Stimulated activated CD4-positive, alpha-beta T cell treated with anti-CD3 and anti-CD28 coated beads, TNF-alpha, amount 100 ng/mL, for 1 hour (primary cell): ENCODE results near the gene CCDC196.
"Not testable (repeated sequence)": the region's sequence is repeated elsewhere in the genome, so short reads cannot be mapped to it uniquely, and the experiment has no call there.

Source experiments
- DNase-seq, 3 donors: peaks; one replicate each; pipeline ENCODE4 v3.0.0-alpha.2; 2020; ENCODE audit warnings: low read depth in 3 of 3, low spot score in 1 of 3

Gene CCDC196

DNA sequence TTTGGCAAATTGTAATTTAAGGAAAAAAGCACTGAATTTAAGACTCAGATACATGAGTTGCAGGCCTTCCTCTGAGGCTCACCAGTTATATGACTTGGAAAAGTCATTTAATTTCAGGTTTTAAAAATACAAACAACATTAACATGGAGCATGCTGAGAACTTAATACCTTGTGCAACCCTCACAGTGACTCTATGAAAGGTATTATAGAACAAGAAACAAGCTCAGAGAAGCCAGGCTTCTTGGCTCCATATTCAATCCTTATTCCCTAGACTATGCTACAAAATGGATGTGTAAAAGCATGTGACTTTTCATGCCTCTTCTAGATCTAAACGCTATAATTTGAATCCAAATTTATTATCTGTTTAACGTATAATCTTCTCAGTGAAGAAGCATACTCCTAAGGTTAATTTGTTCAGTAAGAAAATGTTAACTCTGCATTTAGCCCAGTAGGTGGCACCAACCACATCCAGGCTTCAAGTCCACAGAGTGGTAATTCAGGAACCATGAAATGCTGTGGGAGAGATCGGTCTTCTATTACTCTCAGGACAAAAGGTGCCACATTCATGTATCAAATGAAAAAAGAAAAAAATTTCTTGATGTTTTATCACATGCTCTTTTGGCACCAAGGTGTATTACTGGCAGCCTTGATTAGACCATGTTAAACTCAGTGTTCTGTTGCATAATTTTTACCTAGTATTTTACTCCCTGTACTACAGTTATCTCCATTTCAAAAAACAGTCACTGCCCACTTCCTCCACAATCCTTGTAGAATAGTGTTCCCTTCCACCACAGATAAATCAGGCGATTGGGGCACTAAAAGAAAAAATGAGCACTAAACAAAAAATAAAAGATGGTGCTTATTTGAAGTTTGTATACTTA lies 9.3 kb downstream of the CCDC196 start:
- no peak for DNase-seq

DNA sequence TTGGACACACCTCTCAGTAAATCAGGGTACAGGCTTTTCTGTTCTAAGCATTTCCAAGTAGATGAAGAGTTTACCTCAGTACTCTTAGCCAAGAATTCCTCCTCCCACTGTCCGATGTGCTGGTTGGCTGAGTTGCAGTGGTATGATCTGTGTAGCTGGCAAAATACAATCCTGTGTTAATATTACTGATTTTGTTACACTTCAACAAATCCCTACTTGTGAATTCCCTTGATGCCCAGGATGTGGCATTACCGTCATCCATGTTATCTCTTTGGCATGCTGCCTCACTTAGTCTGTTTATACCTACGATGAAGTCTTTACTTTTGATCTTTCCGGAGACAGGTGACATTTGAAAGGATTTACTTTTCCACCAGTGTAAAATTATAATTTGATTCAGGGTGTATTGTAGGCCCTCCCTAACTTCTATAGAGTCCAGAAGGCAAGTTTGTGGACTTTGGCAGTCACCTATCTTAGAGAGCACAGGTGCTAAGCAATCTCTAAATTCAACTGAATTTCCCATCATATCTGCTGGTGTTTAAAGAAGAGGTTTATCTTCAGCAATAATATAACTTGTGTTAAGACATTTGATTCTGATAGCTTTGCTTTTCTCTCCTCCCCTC lies 10.1 kb downstream of the CCDC196 start:
- DNase-seq, result no peak

DNA sequence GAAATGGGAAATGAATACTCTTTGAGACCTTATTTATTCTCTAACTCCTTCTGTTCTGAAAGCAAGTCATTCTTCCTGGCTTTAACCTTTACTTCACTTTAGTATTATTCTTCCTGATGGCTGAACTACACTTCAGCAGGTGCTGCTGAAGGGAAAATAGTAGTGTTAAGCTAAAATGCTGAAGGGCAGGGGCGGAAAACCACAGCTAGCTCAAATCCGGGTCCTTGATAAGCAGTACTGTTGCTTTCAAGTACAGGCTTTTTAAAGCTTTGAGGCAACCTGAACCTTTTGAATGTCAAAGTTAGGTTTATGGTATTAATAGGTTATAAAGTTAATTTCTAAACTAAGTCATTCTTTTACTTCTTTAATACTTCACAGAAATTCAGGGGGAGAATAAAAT lies 10.7 kb downstream of the CCDC196 start:
- no peak for DNase-seq

DNA sequence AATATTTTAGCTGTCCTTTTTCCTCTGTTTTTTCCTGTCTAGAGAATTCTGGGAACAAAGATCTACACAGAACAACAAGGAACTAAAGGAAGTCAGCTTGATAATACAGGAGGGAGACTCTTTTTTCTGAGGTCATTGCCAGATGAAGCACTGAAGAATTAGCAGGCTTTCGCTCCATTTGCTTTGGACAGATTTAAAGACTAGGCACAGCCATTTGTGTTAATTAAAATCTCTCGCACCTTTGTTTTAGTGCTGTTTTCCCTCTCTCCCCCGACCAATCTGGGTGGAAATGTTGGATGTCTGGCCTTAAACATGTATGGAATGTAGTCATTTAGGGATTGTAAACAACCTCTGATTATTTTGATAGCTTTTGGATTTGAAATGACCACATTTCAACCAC lies 12.1 kb downstream of the CCDC196 start:
- DNase-seq, result no peak

DNA sequence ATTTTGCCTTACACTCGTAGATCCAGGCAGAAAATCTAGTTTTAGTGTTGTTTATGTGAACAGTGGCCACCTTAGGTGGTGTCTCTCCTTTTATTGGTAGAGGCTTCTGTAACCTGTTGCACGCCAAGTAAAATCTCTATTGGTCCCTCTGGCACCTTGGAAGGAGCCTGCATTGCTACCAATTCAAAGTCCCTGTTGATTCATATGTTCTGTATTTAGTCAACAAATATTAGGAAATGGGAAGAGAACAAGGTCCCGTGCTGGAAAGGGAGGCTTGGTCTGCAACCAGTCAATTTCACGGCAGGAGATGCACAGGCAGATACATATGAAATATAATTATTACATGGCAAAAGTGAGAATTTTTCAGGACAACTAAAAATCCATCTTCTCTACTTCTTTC lies 15.4 kb downstream of the CCDC196 start:
- DNase-seq, result no peak

DNA sequence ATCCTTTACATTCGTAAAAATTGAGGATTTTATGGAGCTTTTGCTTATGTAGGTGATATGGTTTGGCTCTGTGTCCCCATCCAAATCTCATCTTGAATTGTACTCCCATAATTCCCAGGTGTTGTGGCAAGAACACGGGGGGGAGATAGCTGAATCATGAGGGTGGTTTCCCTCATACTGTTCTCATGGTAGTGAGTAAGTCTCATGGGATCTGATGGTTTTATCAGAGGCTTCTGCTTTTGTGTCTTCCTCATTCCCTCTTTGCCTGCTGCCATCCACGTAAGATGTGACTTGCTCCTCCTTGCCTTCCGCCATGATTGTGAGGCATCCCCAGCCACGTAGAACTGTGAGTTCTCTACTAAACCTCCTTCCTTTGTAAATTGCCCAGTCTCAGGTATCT lies 16.7 kb downstream of the CCDC196 start:
- not testable (repeated sequence) for DNase-seq

DNA sequence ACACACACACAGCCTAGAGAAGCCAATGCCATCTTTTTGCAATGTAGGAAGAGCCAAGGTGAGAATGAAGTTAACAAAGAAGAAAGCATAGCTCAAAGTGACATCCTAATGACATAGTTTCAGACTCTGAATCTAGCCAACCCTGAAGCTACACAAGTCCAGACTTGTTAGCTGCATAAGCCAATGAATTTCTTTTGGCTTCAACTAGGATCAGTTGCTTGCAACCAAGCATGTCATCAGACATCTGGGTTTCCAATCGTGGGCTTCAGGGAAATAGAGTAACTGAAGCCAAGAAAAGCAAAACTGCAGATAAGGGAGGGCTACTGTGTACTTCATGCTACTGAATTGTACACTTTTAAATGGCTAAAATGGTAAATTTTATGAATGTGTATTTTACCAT lies 17.4 kb downstream of the CCDC196 start:
- DNase-seq, result no peak

DNA sequence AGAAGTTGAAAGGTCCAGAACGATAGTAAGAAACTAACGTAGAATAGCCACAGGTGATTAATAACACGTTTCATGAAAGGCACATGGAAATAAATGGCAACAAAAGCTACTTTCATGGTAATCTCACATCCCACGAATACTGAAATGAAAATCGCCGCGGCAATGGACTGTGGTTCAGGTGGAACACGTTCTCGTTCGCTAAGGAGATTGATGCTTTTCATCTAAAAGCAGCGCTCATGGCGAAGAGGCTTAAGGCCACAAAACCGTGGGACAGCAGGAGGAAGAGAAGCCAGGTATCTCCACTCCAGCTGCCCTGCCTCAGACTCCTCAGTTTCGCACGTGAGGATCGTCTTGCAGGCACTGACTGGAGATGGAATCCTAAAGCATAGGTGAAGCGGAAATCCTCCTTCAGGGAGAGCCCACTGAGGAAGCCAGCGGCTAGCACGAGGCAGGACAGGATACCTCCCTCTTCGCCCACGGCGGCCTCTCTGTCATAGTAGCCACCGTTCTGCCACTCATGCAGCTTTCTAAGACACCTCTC lies 21.1 kb downstream of the CCDC196 start:
- DNase-seq, result no peak

DNA sequence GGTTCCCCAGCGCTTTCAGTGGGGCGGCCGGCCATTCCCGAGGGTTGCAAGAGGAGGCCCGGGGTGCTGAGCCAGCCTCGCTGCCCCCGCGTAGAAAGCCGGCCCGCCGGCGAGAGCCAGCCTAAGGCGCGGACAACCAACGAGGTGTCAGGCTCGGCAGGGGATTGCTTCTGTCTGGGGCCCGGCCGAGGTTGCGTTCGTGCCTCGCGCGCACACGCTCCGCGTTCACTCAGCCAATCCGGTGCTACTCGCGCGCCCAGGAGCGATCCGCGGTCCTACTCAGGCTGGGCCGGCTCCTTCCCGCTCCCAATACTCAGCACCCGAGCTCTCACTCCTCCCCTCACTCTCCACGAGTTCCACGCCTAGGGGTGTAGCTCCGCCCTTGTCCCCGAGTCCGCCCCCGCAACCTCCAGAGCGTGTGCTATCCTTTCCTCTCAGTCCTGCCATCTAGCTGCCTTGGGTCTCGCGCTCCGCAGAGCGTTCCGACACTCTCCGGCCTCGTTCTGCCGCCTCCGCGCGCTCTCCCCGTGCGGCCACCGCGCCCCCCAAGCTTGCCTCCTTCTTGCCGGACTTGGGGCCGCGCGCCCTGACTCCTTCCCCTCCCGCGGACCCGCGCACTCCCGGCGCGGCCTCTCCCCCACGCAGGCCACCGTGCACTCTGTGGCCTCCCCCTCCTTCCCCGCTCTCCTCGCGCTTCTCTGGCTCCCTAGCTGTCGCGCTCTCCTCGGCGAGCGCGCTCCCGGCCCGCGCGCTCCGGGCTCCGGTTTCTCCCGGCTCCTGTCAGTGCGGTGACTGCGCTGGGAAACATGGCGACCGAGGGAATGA lies 21.8 kb downstream of the CCDC196 start, which contains the start of gene GPHN:
Gene GPHN (plus strand): TSS at position 426 of the 825 bp plus-strand sequence.
- DNase-seq, result peak; percentile 68 to 72 (median 69)

DNA sequence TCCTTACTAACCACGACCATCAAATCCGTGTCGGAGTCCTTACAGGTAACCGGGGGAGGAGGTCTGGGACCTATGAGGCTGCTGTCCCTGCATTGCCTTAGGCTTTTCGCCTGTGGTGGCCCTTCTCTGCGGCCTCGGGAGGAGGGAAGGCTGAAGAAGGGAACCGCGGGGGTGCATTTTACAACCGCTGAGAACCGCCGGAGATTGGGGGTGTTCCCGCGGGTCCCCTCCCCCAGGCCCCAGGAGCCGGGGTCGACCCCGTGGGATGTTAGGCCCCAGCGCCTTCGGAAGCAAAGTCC lies 22.3 kb downstream of the CCDC196 start:
- DNase-seq, result peak in 1 of 3 donors; percentile 6

DNA sequence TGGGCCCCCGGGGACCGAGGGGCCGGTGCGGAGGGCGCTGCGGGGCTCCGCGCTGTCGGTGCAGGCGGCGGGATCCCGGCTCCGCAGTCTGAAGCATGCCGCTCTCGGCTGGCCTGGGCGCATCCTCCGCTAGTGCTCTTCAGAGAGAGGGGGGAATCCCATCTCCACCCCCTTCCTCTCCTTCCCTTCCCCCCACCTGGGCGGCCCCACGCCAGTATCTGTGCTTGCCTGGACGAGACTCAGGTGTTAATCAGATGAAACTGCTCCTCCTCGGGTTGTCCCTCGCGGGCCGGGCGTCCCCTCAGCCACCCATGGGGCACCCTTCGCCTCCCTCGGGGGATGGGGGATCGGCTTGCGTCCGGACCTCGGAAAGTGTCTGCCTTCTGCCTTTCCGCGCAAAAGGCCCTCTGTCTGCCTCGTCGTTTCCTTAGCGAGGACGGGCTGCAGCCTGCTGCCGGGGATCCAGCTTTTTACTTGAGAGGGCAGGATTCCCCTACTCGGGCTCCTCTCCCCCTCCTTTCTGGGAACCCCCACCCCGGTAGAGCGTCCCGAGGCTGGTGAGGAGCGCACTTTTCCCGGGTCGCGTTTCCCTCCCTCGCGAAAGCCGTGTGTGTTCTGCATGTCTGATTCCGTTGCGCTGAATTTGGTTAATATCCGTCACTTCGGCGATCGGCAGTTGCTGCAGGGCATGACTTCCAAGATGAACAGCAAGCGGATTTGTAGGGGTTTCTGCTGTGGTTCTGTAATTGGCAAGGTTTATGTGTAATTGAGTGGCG lies 22.9 kb downstream of the CCDC196 start:
- peak in 1 of 3 donors; percentile 37 for DNase-seq

DNA sequence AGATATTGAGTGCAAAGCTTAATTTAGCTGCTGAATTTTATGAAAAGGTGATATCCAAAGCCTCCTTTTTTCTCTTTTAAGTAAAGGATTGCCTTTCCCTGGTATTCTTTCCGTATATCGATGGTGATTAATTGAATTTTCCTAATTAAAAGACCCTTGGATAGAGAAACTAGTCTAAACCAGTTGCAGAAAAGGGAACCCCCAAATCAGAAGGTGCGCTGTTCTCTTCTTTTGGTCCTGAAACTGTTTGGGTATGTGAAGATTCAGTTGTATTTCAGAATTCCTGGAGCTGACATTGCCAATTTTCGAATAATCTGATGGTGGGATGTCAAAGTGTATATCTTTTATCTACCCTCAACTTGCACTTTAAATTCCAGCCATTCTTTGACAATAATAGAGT lies 23.7 kb downstream of the CCDC196 start:
- no peak for DNase-seq

DNA sequence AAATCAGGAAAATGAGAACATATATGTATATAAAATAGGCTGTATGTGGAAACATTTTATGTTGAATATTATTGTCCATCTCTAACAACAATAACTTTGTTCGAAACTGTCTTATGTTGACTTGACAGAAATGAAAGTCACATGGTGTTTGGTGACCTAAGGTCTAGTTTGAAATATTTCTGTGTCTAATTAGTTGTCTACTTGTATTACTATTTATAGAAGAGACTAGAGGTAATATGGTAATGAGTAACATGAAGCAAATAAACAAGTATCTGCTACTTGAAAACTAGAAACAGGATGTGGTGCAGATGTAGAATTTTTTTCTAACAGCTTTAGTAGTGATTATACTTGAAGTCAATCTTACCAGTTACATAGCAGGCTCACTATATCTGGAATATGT lies 25.7 kb downstream of the CCDC196 start:
- DNase-seq, result no peak

DNA sequence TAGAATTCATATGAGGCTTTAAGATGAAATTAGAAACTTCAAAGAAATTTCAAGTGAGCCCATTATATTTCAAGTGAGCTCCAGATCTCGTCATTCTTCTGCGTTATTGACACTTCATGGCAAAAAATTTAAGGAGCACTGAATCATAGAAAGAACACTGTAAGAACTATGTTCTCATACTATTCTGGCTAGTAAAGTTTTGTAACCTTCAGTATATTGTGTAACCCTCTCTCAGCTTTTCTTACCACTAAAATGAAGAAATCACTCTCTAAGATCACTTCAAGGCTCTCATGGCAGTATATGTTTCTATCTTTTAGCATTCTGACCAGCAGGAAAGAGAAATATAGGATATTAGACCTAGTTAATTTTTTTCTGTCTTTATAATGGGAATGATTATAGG lies 28.0 kb downstream of the CCDC196 start:
- DNase-seq, result no peak

DNA sequence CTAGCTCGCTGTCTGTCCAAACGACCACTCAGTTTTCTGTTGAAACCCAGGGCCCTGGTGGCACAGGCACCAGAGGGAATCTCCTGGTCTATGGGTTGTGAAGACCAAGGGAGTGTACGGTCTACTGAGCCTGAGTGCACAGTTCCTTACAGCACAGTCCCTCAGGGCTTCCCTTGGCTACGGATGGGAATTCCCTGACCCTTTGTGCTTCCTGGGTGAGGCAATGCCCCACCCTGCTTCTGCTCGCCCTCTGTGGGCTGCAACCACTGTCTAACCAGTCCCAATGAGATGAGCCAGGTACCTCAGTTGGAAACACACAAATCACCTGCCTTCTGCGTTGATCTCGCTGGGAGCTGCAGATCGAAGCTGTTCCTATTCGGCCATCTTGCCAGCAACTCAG lies 44.4 kb downstream of the CCDC196 start:
- DNase-seq, result no peak

DNA sequence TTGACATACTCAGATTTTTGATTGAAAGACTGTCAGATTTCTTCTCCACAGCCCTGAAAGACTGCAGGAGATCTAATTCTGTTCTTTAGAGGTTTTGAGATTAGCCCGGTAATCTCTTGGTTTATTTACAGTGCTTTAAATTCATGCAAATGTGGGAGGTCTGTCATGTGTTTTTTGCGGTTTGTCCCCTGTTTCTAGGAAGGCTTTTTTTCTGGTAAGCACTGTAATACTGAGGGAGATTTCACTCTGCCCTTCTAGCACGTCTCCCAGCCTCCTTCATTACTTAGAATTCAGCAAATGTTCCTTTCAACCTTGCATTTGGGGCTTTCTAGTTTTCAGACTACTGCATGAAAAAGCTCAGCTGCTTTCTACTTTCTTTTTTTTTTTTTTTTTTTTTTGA lies 52.9 kb downstream of the CCDC196 start:
- DNase-seq, result no peak

DNA sequence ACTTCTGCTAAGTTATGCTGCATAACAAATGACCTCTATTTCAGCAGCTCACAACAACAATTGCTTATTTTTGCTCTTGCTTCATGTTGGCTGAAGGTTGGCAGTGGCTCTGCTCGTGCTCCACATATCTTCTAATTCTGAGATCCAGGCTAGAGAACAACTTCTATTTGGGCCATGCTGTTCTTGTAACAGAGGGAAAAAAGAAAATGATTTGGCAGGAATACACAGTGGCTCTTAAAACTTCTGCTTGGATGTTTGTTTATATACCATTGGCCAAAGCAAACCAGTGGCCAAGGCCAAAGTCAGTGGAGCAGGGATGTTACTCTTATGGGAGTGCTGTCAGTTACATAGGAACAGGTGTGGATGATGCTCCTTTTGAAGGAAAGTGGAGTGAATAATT lies 53.9 kb downstream of the CCDC196 start:
- DNase-seq, result no peak

DNA sequence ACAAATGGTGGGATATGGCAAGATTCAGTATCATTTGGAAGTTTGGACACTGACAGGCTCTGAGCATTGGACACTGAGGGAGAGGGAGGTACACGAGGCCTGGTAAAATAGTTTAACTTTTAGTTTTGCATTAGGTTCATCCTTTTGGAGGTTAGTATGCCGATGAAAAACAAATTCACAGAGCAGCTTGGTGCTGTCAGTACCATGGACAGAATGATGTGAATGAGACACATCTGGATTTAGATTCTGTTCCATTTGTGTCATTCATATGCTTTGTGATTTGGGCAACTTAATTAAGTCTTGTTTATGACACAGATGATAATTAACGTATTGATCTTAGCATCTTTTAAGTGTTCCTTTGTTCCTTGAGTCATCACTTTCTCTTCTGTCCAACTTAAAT lies 55.5 kb downstream of the CCDC196 start:
- no peak for DNase-seq

DNA sequence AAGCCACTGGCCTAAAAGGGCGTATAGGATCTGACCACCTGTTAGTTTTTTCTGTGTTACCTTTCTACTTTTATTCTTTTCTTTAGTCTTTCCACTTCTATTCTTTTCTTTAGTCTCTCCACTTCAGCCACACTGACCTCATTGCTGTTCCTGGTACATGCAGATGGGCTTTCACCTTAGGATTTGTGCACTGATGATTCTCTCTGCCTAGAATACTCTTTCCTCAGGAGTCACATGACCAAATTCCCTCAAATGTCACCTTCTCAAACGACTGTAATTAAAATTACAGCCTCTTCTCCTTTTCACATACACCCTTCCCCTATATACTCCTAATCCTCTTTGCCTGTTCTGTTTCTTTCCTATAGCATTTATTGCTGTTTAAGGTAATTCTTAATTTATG lies 57.8 kb downstream of the CCDC196 start:
- DNase-seq, result no peak

DNA sequence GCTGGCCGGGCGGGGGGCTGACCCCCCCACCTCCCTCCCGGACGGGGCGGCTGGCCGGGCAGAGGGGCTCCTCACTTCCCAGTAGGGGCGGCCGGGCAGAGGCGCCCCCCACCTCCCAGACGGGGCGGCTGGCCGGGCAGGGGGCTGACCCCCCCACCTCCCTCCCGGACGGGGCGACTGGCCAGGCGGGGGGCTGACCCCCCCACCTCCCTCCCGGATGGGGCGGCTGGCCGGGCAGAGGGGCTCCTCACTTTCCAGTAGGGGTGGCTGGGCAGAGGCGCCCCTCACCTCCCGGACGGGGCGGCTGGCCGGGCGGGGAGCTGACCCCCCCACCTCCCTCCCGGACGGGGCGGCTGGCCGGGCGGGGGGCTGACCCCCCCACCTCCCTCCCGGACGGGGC lies 59.0 kb downstream of the CCDC196 start:
- not testable (repeated sequence) for DNase-seq

DNA sequence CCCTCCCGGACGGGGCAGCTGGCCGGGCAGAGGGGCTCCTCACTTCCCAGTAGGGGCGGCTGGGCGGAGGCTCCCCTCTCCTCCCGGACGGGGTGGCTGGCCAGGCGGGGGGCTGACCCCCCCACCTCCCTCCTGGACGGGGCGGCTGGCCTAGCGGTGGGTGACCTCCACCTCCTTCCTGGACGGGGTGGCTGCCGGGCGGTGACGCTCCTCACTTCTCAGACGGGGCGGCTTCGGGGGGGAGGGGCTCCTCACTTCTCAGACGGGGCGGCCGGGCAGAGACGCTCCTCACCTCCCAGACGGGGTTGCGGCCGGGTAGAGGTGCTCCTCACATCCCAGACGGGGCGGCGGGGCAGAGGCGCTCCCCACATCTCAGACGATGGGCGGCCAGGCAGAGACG lies 59.6 kb downstream of the CCDC196 start:
- DNase-seq, result not testable (repeated sequence)
